Medulla oblongata (tissue), 1 donor: ENCODE measurements around the gene POLR2J.
A peak's percentile ranks its signal among the peaks of the same experiment; 100 is the strongest.
"Not testable (repeated sequence)": the region's sequence is repeated elsewhere in the genome, so short reads cannot be mapped to it uniquely, and the experiment has no call there.

Experiments
- DNase-seq: peaks from one replicate; pipeline ENCODE4 v3.0.0-alpha.2; 2015; ENCODE audit errors: extremely low spot score

Gene POLR2J

DNA sequence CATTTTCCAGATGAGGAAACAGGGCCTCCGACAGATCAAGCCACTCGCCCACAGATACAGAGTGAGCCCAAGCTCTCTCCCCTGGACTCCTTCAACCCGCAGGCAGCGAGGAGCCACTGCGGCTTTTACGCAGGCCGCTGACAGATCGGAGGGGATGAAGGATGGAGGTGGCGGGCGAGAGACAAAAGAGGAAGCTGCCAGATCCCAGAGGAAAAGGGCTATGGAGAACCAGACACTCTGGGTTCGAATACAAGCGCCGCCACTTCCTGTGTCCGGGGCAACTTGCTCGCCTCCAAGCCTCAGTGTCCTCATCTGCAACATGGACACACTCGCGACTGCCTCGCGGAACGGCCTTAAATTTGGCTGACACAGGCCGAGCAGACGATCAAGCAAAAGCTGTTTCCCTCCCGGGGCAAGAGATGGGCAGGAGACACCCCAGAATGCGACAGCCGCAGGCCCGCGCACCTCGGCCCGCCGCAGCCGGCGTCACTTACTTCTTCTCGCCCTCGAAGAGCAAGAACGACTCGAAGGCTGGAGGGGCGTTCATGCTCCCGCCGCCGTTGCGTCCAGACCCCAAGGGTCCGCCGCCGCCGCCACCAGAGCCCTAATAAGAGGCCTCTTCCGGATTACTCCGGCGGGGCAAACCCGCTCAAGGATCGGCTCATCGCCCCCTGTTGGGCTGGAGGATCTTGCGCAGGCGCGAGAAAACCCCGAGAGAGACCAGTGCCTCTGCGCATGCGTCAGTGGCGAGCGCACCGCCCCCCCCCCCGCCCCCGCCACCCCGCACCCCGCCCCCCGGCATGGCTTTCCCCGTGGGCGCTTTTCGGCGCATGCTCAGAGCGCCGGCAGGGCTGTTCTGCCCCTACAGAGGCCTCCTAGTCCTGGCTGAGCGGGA, at the start of gene POLR2J:
TSS of gene POLR2J (minus strand) at position 609 of the 895 bp plus-strand sequence. CDS start at position 547, 62 bp downstream.
- not testable (repeated sequence) for DNase-seq

DNA sequence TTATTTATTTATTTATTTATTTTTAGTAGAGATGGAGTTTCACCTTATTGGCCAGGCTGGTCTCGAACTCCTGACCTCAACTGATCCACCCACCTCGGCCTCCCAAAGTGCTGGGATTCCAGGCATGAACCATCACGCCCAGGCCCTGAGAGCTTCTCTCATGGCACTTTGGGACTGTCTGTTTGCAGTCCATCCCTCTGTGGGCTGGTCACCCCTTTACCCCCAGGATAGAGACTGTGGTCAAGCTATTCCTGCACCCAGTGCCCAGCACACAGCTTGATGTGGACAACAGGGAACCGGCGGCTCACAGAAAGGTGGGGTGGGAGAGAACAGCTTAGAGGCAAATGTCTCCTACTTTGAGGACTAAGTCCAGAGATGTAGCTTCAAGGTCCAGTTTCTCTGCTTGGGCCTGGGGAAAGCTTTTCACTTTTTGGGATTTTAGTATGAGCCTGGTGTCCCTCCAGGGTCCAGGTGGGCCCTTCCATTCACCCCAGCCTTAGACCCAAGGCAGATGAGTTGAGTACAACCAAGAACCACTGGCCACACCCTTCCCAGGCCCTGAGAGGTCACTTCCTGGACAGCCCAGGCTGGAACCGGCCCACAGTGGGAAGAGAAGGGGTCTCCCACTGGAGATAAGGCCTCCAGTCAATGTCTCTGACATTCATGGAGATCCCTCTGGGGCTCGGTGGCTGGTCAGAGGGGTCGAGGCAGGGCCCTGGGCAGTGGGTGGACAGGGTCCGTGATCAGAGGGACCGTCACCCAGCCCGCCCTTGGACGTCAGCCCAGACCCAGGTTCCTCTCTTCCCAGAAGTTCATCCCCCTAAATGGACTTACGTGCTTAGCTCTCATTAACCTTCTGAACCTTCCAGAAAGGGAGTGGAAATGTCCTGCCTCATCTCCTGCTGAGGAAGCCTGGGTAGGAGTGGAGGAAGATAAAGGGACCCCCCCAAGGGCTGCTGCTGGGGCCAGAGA, 49.4 kb upstream of the POLR2J start:
- not testable (repeated sequence) for DNase-seq

DNA sequence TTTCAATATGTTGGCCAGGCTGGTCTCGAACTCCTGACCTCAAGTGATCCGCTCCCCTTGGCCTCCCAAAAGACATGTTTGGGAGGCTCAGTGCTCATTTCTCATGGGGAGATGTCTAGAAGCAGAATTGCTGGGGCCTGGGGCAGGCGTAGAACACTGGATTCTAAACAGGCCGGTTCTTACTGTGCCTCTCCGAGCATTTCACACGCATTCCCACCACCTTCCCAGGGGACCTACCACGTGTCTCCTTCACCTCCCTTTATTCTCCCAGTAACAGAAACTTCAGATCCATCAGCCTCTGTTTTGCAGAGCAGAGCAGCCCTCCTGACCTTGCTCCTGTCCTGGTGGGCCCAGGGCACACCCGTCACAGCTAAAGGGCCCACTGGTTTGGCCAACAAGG, 48.5 kb upstream of the POLR2J start:
- not testable (repeated sequence) for DNase-seq

DNA sequence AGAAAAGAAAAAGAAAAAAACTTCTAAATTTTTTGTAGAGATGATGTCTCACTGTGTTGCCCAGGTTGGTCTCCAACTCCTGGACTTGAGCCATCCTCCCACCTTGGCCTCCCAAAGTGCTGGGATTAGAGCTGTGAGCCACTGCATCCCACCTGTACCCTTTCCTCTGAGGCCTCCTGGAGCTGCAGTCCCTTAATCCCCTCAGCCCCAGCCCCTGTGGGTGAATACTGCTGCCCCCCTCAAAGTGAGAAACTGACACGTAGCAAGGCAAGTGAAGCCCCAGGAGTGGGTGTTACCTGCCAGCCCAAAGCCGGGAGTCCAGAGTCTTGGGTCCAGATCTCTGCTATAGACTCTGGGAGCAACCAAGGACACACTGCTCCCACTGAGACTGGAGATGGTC, 46.1 kb upstream of the POLR2J start:
- DNase-seq = not testable (repeated sequence)

DNA sequence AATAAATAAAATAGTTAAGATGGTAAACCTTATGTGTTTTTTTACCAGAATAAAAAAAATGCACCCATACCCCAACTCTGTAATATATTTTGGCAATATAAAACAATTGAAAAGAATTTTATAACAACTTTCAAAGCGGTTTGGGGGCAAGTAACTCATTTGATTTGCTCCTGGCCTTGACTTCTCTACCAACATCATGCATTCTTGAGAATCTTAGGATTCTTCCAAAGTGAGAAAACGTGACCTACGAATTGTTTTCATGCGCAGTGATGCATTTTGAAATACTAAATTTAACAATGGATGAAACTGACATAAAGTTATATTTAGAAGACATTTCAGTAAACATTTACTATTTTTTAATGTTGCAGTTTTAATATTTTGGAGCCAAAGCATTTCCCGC, 42.1 kb upstream of the POLR2J start:
- DNase-seq = not testable (repeated sequence)

DNA sequence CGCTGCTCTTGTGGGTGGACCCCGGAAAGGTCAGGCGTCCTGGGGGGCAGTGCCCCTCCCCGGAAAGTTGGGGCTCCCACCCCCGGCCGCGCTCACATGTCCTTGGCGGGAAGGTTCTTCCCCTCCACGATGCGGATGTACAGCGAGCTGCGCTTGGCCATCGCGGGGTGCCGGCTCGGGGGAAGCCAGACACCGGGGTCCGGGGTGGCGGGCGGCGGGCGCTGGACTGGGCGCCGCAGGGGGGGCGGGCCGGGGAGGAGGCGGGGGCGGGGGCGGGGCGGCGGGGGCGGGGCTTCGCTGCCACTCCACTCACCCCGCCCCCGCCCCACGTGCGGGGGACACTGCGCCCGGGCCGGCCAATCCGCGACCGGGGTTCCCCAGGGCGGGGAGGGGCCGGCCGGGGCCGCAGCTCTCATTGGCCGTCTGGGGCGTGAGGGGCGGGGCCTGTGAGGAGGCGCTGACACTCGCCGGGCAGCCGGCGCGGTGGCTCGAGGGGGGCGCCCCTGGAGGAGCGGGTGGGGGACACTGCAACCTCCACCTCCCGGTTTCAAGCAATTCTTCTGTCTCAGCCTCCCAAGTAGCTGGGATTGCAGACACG, 38.9 kb upstream of the POLR2J start, which contains the start of gene RASA4B:
TSS of gene RASA4B (minus strand) at position 228 of the 598 bp plus-strand sequence. CDS start at position 161, 67 bp downstream.
- peak; percentile 3 for DNase-seq

DNA sequence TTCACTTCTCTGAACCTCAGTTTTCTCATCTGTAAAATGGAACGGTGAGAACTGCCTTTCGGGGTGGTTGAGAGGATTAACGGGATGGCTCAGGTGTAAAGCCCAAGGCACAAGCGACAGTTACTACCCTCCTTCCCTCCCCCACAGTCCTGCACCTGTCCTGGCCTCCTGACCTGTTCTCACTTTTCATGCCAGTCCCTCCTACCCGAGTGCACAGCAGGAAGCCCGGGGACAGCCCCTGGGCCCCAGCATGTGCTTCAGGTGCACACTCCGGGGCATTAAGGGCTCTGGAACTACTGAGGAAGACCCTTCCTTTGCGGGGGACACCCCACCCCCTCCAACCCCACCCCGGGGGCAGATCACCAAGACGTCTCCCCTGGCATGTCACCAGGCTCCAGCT, 38.2 kb upstream of the POLR2J start:
- not testable (repeated sequence) for DNase-seq

DNA sequence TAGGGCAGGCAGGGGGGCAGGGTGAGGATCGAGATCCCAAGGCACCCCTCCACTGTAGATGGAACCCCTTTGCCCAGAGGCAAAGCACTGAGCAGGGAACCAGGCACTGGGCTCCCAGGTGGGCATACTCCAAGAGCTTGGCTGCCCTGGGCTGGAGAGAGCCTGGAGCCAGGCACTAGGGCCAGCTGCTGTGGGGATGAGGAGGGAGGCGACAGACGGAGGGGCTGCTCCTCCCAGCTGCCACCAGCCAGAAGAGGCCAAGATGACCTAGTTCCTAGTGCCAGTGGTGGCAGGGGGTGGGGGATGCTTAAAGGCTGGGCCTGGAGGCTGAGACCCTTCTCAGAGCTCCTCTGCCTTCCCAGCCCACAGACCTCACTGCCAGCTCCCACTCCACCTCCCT, 37.2 kb upstream of the POLR2J start:
- DNase-seq = not testable (repeated sequence)

DNA sequence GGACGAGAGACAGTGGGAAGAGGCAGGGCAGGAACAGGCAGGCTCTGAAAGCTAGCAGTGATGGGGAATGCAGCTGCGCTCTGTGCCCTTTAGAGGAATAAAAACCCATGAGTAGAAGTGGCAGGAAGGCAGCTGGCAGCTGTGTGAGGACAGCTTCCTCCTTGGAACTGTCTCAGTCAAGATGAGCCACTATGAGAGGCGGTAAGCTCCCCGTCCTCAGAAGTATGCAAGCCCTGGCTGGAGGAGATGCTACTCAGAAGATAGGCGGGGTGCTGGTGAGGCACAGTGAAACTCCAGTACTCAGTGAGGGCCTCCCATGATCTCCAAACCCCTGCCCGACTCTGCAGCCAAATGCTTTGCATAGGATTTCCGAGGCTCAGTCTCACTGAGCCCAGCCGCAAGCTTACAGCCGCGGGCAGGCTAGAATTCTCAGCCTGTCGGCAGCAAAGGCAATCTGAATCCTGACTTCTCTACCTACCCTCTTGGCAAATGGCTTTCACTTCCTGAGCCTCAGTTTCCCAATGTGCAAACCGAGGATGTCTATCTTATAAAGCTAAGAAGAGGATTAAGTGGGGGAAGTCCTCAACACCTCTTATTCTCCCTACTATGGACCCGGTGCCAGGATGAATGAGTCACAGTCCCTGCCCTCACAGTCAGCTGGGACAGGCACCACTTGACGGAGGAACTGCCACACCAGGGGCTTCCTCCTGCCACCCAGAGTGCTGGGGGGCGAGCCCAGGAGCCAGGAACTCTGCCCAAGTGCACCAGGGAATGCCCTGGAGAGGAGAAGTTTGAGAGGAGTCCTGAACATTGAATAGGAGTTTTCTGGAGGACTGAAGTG, 36.4 kb upstream of the POLR2J start:
- not testable (repeated sequence) for DNase-seq

DNA sequence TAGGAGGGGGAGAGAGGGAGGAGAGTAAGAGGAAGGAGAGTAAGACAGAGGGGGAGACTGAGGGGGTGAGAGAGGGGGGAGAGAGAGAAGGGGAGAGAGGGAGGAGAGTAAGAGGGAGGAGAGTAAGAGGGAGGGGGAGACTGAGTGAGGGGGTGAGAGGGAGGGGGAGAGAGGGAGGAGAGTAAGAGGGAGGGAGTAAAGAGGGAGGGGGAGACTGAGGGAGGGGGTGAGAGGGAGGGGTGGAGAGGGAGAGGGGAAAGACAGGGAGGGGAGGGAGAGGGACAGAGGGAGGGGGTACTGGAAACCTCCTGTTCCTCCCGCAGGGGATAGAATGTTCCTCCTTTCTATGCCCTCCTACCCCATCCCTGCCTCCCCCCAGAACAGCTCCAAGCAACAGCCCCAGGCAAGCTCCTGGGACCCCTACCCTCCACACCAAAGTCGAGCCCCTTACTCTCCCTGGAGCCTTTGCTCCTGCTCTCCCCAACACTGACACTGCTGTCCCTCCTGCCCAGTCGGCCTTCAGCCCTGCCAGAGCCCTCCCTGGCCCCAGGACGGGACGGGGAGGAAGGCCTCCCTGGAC, 34.0 kb upstream of the POLR2J start:
- peak; percentile 98 for DNase-seq

DNA sequence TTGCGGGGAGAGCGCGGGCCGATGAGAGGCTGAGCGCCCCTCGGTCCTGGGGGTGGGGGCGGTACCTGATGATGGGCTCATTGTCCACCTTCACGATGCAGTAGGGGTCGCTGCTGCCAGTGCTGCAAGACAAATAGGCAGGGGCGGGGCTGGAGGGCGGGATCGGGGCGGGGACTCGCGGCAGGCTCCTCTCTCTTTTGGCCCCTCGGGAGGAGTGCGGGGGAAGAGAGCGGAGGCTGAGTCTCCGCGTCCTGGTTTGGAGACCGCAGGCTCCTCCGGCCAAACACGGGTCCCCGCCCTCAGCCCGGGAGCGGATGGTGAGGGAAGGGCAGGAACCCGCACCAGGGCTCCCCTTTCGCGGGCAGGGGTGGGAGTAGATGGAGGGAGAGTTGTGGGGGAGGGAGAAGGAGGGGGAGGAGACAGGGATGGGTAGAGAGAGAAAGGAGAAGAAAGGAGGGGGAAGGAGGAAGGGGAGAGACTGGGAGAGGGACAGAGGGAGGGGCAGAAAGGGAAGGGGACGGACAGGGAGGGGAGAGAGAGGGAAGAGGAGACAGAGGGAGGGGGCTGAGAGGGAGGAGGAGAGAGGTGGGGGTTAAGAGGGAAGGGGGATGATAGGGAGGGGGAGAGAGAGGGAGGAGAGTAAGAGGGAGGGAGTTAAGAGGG, 33.3 kb upstream of the POLR2J start:
- not testable (repeated sequence) for DNase-seq

DNA sequence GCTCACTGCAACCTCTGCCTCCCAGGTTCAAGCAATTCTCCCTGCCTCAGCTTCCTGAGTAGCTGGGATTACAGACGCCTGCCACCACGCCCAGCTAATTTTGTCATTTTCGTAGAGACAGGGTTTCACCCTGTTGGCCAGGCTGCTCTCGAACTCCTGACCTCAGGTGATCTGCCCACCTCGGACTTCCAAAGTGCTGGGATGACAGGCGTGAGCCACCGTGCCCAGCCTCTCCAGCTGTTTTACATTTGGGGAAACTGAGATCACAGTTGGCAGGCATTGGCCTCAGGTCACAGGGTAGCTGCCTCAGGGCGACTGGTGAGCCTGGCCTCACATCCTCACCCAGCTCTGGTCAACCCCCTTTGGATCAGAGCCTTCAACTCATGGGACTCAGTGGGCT, 31.9 kb upstream of the POLR2J start:
- DNase-seq = not testable (repeated sequence)

DNA sequence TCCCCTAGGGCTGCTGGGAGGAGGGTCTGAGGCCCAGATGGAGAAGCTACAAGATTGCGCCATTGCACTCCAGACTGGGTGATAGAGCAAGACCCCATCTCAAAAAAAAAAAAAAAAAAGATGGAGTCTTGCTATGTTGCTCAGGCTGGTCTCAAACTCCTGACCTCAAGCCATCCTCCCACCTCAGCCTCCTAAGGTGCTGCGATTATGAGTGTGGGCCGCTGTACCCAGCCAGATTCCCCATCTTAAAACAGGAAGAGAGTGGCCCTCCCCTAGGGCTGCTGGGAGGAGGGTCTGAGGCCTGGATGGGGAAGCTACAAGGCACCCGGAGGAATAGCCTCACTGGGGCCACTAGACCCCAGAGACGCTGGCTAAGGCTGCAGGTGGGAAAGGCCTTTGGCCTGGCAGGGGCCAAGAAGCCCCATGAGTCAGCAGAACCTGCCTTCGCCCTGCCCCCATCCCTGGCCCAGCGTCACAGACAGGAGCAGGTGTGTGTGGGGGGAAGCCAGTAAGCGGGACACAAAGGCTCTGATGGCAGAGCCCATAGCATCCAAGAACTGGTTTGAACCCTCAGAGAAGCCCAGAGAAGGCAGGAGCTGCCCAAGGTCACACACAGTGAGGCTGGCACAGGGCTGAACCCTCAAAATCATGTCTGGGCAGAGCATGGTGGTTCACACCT, 28.8 kb upstream of the POLR2J start:
- DNase-seq = not testable (repeated sequence)

DNA sequence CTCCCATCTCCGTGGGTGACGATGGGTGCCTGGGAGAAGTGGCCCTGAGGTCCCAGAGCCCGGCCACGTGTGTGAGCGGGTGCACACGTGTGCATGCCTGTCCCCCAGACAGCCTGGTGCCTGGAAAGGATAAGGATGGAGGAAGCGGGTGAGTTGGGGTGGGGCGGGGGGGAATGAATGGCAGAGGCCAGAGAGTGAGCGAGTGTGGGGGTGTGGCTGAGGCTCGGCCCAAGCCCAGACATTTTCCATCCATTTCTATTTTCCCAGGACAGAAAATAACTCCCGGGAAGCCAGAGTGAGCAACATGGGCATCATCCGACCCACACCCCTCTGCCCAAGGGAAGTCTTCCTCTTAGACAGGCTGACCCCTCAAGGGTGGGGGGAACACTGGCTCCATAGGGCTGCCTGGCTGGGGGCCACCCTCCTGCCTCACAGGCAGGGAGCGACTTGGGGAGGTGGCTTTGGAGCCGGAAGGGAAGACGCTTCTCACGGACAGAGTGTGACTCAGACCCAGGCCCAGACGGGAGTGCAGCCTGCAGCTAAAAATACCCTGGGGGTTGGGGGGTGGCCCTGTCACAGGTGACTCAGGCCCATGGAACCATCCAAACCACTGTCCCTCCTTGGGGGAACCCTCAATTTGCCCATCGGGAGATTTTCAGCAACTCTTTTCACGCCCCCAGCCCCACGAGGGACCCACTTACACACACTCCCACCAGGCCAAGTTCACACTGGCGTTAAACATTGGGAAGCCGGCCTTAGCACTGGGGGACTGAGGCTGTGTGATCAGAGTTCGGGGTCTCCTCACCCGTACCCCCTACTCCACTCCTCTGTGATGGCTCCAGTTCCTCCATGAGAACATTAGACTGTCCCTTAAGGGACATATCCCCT, 26.8 kb upstream of the POLR2J start:
- DNase-seq = not testable (repeated sequence)

DNA sequence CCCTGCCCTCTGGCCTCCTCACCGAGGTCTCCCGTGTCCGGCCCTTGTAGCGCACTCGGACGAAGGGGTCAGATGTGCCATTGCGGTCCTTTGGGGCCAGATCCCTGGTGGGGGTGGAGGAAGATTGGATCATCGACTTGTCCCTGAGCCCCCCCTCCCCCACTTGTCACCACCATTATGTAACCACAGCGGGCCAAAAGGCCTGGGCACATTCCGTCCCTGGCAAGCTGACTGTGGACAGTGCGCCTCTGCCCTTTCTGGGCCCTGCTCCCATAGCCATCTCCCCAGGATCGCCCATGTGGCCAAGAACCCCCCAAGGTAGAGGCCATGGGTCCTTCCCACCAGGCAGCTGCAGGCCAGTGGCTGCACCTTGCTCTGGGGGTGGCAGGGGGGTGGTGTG, 24.4 kb upstream of the POLR2J start:
- DNase-seq = not testable (repeated sequence)

DNA sequence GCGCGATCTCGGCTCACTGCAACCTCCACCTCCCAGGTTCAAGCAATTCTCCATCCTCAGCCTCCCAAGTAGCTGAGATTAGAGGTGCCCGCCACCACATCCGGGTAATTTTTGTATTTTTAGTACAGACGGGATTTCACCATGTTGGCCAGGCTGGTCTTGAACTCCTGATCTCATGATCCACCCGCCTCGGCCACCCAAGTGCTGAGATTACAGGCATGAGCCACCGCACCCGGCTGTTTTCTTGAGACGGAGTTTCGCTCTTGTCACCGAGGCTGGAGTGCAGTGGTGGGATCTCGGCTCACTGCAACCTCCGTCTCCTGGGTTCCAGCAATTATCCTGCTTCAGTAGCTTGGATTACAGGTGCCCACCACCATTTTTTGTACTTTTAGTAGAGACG, 19.6 kb upstream of the POLR2J start:
- not testable (repeated sequence) for DNase-seq

DNA sequence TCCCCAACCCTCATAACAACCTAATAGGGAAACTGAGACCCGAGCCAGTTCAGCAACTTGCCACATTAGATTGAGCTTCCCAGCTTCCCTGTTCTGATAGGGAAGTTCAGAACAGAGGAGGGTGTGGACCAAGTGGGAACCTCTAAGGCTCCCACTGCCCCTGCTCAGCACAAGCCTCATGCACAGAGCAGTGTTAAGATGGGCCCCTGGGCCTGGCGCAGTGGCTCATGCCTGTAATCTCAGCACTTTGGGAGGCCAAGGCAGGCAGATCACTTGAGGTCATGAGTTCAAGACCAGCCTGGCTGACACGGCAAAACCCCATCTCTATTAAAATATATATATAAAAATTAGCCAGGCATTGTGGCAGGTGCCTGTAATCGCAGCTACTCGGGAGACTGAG, 18.6 kb upstream of the POLR2J start:
- DNase-seq = not testable (repeated sequence)

DNA sequence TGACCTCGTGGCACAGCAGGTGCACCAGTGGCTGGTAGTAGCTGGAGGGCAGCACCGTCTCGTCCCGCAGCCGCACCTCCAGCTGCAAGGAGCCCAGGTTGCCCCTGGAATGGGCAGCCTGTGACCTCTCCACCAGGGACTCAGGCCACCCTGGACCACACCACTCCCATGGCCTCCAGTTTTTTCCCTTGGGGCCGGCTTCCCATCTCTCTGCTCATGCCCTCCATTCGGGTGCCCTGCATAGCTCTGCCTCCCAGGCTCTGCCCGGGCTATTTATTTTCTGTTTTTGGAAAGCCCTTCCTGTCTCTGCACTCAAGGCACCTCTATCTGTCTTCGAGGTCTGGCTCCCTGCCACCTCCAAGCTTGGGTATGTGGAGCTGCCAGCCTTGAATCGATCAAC, 18.1 kb upstream of the POLR2J start:
- not testable (repeated sequence) for DNase-seq
